NCI-H187 treated with DMSO at 0.1 percent for 48 hours (cell line): Measurements from ENCODE around the gene LILRA2.
"Not testable (repeated sequence)": the region's sequence is repeated elsewhere in the genome, so short reads cannot be mapped to it uniquely, and the experiment has no call there.

Experiments used
- DNase-seq: peaks from one replicate; lab custom pipeline; 2025; lab: John Stamatoyannopoulos, UW

The LILRA2 gene

GRCh38 chr19:54609356-54609791, 35.8 kb downstream of the LILRA2 start:
- no peak for DNase-seq

GRCh38 chr19:54612428-54612827, 38.8 kb downstream of the LILRA2 start:
- DNase-seq = no peak

- no peak for DNase-seq
Observed at GRCh38 chr19:54614726-54615125, 41.1 kb downstream of the LILRA2 start.

GRCh38 chr19:54616057-54616456, 42.5 kb downstream of the LILRA2 start:
- no peak for DNase-seq

GRCh38 chr19:54616821-54617560, 43.4 kb downstream of the LILRA2 start:
- no peak for DNase-seq

- no peak for DNase-seq
Observed at GRCh38 chr19:54620464-54620863, 46.9 kb downstream of the LILRA2 start.

- DNase-seq = no peak
Observed at GRCh38 chr19:54622431-54622830, 48.8 kb downstream of the LILRA2 start.

GRCh38 chr19:54624234-54624633, 50.6 kb downstream of the LILRA2 start:
- not testable (repeated sequence) for DNase-seq

- DNase-seq = not testable (repeated sequence)
Observed at GRCh38 chr19:54624934-54625730, 51.5 kb downstream of the LILRA2 start.

GRCh38 chr19:54626757-54627156, 53.2 kb downstream of the LILRA2 start:
- no peak for DNase-seq

GRCh38 chr19:54627912-54628311, 54.3 kb downstream of the LILRA2 start:
- DNase-seq = not testable (repeated sequence)

GRCh38 chr19:54630262-54630661, 56.7 kb downstream of the LILRA2 start, which contains the start of gene LILRB1:
LILRB1 (plus strand) TSS chr19:54630484; CDS start chr19:54631074, 590 bp downstream.
- DNase-seq = not testable (repeated sequence)

GRCh38 chr19:54630782-54631181, 57.2 kb downstream of the LILRA2 start:
- DNase-seq = no peak

- DNase-seq = not testable (repeated sequence)
Observed at GRCh38 chr19:54631489-54632337, 58.1 kb downstream of the LILRA2 start.

- not testable (repeated sequence) for DNase-seq
Observed at GRCh38 chr19:54632517-54632916, 58.9 kb downstream of the LILRA2 start.

GRCh38 chr19:54633401-54633800, 59.8 kb downstream of the LILRA2 start:
- no peak for DNase-seq

- not testable (repeated sequence) for DNase-seq
Observed at GRCh38 chr19:54636081-54636480, 62.5 kb downstream of the LILRA2 start.

GRCh38 chr19:54638683-54639082, 65.1 kb downstream of the LILRA2 start:
- DNase-seq = no peak
